Stimulated activated CD4-positive, alpha-beta T cell treated with anti-CD3 and anti-CD28 coated beads, Interleukin-4, amount 100 ng/mL, for 1 hour (primary cell): ENCODE measurements around the gene MS4A2.
"Not testable (repeated sequence)": the region's sequence is repeated elsewhere in the genome, so short reads cannot be mapped to it uniquely, and the experiment has no call there.

ENCODE experiments used
- DNase-seq: peaks from one replicate; pipeline ENCODE4 v3.0.0-alpha.2; 2020

The MS4A2 gene

DNA sequence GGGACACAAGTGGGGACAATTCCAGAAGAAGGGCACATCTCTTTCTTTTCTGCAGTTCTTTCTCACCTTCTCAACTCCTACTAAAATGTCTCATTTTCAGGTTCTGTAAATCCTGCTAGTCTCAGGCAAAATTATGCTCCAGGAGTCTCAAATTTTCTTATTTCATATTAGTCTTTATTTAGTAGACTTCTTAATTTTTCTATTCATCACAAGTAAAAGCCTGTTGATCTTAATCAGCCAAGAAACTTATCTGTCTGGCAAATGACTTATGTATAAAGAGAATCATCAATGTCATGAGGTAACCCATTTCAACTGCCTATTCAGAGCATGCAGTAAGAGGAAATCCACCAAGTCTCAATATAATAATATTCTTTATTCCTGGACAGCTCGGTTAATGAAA, at the start of gene MS4A2:
Gene MS4A2, plus strand, starts transcription at position 301 of the 400 bp plus-strand sequence. CDS start 102 bp downstream, outside the sequence.
- DNase-seq: no peak

GRCh38 chr11:60040109-60040508, 48.4 kb upstream of the MS4A2 start, which contains the start of gene OOSP2:
TSS of gene OOSP2 (plus strand) at chr11:60040409. CDS start at chr11:60040460, 51 bp downstream.
- DNase-seq: no peak

DNA sequence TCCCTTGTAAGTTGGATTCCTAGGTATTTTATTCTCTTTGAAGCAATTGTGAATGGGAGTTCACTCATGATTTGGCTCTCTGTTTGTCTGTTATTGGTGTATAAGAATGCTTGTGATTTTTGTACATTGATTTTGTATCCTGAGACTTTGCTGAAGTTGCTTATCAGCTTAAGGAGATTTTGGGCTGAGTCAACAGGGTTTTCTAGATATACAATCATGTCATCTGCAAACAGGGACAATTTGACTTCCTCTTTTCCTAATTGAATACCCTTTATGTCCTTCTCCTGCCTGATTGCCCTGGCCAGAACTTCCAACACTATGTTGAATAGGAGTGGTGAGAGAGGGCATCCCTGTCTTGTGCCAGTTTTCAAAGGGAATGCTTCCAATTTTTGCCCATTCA, 38.0 kb upstream of the MS4A2 start:
- not testable (repeated sequence) for DNase-seq

DNA sequence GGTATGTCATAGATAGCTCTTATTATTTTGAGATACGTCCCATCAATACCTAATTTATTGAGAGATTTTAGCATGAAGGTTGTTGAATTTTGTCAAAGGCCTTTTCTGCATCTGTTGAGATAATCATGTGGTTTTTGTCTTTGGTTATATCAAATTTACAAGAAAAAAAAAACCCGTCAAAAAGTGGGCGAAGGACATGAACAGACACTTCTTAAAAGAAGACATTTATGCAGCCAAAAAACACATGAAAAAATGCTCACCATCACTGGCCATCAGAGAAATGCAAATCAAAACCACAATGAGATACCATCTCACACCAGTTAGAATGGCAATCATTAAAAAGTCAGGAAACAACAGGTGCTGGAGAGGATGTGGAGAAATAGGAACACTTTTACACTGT, 37.6 kb upstream of the MS4A2 start:
- DNase-seq: not testable (repeated sequence)

DNA sequence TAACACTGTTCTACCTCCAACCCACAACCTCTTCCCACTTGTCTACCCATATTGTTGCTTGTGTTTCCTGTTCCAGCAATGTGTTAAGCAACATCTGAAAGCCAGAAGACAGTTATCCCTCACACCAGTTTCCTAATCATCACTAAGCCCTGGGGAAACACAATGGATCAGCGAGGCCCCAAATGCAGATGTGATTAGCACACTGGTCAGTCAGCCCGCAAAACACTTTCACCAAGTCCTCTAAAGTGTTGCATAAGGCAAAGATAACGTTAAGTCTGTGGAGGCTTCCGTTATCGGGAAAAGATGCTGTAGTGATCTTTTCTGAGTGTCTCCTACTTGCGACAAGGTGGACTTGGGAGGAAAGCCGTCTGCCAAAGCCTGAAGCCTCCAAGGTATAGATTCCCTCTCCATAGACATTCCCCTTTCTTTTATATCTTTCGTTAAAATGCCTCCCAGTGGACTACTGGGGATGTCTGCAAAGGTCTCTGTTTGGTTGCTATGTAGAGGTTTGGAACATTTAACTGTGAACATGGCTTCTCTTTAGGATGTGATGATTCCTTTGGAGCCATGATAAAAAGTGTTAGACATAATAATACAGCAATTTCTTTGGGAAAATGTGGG, 32.0 kb upstream of the MS4A2 start, which contains the start of gene MS4A3:
Gene MS4A3, plus strand, starts transcription at position 317 of the 621 bp plus-strand sequence. CDS start 4,496 bp downstream, outside the sequence.
- no peak for DNase-seq

- DNase-seq: no peak
Measured at GRCh38 chr11:60059052-60059451, 29.4 kb upstream of the MS4A2 start.

- no peak for DNase-seq
Measured at GRCh38 chr11:60059521-60060240, 28.8 kb upstream of the MS4A2 start.

DNA sequence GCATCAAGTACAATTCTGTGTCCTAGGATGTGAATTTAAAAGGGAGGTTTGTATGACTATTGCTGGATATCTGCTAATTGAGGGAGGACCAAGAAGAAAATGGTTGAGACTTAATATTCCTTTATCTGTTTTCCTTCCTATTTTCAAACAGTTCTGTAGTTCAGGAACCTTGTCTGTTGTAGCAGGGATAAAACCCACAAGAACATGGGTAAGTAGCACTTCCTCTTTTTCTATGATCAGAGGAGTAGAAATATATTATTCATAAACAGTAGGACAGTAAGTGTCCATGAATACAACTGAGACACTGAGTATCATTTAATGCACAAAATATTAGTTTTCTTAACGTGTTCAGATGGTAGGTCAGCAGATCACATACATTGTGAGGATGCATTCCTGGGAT, 24.4 kb upstream of the MS4A2 start:
- no peak for DNase-seq

- DNase-seq: no peak
Measured at GRCh38 chr11:60065801-60066200, 22.7 kb upstream of the MS4A2 start.

- no peak for DNase-seq
Measured at GRCh38 chr11:60069450-60069849, 19.0 kb upstream of the MS4A2 start.

GRCh38 chr11:60071644-60072043, 16.8 kb upstream of the MS4A2 start:
- not testable (repeated sequence) for DNase-seq

GRCh38 chr11:60077216-60077817, 11.1 kb upstream of the MS4A2 start:
- no peak for DNase-seq

DNA sequence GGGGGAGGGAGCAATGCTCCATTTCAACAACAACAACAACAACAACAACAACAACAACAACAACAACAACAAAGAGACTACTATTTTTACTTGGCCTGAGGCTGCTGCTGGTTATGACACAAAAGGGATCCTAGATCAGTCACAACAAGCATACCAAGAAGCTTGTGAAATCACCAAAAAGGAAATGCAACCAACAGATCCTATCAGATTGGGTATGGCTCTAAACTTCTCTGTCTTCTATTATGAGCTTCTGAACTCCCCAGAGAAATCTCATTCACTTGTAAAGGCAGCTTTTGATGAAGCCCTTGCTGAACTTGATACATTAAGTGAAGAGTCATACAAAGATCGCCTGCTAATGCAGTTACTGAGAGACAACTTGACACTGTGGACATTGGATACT, 10.5 kb upstream of the MS4A2 start:
- DNase-seq: no peak

- no peak for DNase-seq
Measured at GRCh38 chr11:60078745-60079144, 9.7 kb upstream of the MS4A2 start.

DNA sequence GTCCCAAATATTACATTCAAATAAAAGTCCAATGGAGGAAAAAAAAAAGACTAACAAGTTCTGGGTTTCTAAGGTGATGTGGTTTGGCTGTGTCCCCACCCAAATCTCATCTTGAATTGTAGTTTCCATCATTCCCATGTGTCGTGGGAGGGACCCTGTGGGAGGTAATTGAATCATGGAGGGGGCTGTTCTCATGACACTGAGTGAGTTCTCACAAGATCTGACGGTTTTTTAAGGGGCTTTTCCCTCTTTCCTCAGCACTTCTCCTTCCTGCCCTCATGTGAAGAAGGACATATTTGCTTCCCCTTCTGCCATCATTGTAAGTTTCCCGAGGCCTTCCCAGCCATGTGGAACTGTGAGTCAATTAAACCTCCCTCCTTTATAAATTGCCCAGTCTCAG, 7.9 kb upstream of the MS4A2 start:
- no peak for DNase-seq

GRCh38 chr11:60084631-60085273, 3.7 kb upstream of the MS4A2 start:
- no peak for DNase-seq

DNA sequence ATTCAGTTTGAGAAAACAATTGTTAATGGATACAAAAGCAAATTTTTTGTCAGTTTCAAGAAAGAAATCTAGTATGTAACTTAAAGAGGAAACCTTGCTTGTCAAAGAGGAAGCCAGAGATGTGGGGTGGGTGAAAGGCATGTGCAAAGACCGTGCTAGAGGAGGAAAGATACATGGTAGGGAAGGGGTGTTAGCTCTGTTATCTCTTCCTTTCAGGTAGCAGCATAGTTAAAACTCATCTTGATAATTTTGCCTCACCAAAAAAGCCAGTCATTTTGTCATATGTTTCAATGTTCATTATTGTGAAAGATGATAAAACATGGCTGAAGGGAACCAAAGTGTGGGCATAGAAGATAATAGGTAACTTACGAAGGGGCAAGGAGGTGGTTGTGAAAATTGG, 2.6 kb upstream of the MS4A2 start:
- DNase-seq: no peak

GRCh38 chr11:60087239-60087638, 1.2 kb upstream of the MS4A2 start:
- no peak for DNase-seq

GRCh38 chr11:60095477-60096120, 7.1 kb downstream of the MS4A2 start:
- no peak for DNase-seq

DNA sequence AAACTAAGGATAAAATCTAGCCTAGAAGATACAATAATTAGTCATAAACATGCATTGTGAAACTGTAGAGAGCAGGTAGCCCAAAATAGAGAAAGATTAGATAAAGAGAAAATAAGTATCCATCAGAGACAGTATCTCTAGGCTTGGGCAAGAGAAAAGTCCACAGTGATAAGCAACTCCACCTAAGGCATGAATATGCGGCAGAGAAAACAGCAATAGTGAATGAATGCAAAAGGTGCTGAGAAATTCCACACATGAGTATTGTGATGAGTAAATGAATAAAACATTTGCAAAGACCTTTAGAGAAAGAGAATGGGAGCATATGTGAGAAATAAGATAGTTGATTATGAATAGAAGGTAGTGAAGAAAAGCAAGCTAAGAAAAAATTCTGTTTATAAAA, 8.7 kb downstream of the MS4A2 start:
- no peak for DNase-seq

DNA sequence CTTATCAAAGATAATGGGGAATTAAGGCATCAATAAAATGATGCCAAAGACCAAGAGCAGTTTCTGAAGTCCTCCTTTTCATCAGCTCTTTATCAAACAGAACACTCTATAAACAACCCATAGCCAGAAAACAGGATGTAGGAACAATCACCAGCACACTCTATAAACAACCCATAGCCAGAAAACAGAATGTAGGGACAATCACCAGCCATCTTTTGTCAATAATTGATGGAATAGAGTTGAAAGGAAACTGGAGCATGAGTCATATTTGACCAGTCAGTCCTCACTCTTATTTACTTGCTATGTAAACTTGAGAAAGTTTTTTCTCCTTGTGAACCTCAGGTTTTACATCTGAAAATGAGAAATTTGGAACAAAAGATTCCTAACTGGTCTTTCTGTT, 10.0 kb downstream of the MS4A2 start:
- no peak for DNase-seq

- DNase-seq: no peak
Measured at GRCh38 chr11:60100516-60100915, 12.1 kb downstream of the MS4A2 start.

GRCh38 chr11:60101368-60101767, 12.9 kb downstream of the MS4A2 start:
- DNase-seq: not testable (repeated sequence)
